ENCODE results near the gene KIF5C.

- TF ChIP-seq CTCF (IDR thresholded peaks at IDR 0.05) = no peak
- TF ChIP-seq POLR2AphosphoS5 (IDR thresholded peaks at IDR 0.05; ENCODE audit: low read depth, low read length) = no peak
- TF ChIP-seq TCF7L2 (IDR thresholded peaks at IDR 0.05; ENCODE audit: low read depth, low read length) = no peak
- TF ChIP-seq SIN3A (IDR thresholded peaks at IDR 0.05; ENCODE audit: borderline replicate concordance, insufficient read depth, low read depth, low read length) = no peak
Measured at GRCh38 chr2:148903979-148904378, 29.0 kb downstream of the KIF5C start.

Measured in Panc1 (cell line).